VCaP (cell line): ENCODE results near the gene DDX60.

ENCODE experiments used
- H3K27ac ChIP-seq: fragments of 450-650 bp; 2 replicates; pipeline ENCODE4 v1.5.1; 2017
- TF ChIP-seq, protein P1 (sequence below): fragments of 450-650 bp; conservative IDR thresholded peaks from 2 replicates; pipeline ENCODE4 v1.5.1; 2017; ENCODE audit warnings: mild to moderate bottlenecking, moderate library complexity

Gene DDX60

DNA sequence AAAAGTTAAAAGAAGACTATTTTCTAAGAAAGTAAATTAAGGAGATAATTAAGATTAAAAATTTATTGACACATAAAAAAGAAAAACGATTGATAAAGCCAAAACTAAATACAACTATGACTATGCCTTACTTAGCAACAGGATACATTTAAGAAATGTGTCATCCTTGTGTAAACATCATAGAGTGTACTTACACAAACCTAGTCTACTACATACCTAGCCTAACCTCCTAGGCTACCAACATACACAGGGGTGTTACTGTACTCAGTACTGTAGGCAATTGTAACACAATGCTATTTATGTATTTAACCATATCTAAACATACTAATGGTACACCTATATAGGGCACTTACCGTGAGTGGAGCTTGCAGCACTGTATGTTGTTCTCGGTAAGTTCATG lies 117.9 kb downstream of the DDX60 start:
- H3K27ac ChIP-seq: no peak overlapping the region
- TF ChIP-seq, protein P1, sequence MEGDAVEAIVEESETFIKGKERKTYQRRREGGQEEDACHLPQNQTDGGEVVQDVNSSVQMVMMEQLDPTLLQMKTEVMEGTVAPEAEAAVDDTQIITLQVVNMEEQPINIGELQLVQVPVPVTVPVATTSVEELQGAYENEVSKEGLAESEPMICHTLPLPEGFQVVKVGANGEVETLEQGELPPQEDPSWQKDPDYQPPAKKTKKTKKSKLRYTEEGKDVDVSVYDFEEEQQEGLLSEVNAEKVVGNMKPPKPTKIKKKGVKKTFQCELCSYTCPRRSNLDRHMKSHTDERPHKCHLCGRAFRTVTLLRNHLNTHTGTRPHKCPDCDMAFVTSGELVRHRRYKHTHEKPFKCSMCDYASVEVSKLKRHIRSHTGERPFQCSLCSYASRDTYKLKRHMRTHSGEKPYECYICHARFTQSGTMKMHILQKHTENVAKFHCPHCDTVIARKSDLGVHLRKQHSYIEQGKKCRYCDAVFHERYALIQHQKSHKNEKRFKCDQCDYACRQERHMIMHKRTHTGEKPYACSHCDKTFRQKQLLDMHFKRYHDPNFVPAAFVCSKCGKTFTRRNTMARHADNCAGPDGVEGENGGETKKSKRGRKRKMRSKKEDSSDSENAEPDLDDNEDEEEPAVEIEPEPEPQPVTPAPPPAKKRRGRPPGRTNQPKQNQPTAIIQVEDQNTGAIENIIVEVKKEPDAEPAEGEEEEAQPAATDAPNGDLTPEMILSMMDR: no peak

DNA sequence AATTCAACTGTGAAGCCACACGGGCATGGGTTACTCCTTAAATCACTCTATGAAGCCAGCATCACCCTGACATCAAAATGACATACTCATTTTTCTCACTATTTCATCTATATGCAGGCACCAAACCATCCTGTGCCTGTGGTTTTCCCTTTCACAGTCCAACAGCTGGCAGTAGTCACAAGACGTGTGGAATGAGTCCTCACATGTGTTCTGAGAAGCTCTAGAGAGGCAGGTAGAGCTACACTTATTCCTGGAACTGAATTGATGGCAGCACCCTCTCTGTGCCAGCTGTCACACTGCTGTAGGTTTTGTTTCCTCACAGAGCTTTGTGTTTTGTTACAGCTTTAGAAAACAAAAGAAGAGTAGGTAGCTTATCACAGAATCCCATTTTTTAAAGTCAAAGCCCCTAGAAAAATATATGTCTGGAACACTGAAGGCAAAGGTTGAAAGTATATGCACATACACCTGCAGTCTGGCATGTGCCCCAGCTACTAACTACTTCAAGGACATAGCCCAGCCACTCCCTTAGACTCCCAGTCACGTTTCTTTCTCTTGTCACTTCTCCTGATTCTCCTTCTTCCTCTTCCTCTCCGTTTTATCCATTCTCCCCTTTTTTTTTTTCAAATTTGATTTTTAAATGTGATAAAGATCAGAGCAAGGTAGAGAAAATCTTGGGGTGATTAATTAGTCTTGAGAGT lies 119.1 kb downstream of the DDX60 start:
- TF ChIP-seq, protein P1: no peak
- H3K27ac ChIP-seq: no peak overlapping the region

DNA sequence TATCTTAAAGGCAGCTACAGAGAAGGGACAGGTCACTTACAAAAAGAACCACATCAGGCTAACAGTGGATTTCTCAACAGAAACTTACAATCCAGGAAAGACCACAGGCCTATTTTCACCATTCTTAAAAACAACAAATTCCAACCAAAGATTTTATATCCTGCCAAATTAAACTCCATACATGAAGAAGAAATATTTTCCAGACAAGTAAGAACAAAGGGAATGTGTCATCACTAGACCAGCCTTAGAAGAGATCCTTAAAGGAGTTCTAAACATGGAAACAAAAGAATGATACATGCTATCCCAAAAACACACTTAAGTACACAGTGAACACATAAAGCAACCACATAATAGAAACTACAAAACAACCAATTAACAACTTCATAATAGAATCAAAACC lies 120.6 kb downstream of the DDX60 start:
- TF ChIP-seq, protein P1: no peak
- no peak overlapping the region for H3K27ac ChIP-seq

DNA sequence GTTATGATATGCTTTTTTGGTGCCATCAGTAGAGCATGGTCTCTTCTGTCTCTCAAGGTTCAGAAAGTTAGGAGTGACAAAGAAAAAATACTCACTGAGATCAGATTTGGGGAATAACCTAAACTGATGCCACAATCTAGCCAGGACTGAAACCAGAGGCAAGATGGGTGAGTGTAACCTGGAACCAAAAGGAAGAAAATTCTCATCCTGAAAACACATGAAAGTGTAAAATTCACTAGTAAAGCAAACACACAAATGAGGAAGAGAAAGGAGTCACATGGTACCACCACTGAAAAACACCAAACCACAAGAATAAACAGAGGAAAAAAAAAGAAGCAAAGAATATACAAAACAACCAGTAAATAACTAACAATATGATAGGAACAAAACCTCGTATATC lies 129.8 kb downstream of the DDX60 start:
- TF ChIP-seq, protein P1: no peak
- no peak overlapping the region for H3K27ac ChIP-seq

DNA sequence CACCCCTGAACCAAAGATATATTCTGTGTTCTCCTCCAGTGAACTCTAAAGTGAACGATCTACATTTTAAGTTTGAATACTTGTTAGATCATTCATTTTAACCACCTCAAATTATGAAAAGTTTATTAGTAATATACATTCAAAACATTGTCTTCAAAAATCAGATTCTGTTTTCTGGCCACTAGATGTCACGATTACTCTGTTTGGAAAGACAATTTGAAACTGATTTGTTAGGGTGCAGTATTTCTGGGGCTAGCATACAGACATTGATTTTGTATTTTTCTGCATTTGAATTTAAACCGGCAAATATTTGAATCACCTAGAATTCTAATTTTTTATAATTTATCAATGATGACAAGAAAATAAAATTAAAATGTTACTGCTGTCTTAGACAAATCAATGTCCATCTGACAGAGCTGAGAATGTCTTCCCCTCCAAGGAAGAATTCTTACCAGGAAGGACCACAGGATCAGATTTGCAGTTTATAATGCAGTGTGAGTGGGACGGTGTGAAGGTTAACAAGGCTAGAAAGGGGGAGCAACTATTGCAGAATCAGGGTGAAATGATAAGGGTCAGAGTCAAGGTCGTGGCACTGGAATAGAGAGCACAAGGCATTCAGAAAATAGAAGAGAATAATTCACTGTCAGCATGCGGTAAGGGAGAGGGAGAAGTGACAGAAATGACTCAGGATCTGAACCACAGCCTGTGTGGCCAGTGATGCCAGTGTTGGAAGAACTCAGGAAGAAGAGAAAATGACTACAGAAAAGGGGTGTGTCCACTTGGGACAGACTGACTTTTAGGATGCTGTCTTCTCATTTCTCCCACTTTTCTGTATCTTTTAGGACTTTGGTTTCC lies 134.6 kb downstream of the DDX60 start:
- TF ChIP-seq, protein P1: peak; percentile 89
- H3K27ac ChIP-seq: no peak overlapping the region

DNA sequence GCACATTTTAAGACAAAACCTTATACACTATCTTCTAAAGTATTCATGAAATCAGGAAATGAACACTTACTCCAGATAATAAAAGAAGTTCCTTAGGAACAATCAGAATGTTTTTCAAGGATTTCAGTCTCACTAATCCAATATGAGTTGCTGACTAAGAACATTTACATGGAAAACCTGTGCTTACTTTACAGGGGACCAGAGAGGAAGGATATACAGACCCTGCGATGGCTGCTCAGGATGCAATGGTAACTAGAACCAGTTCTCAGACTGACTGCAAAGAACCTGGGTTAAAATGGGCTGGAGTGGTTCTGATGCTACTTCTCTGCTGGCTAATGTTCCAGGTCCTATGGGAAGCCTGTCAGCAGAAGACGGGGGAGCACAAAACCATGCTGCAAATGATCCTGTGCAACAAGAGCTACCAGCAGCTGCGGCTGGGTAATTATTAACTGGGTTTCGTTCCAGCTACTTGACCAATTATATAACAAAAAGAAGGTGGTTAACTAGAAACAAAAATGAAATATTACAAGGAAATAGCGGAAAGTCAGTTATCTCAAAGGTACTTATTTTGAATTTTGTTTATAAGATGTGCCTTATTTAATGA lies 140.9 kb downstream of the DDX60 start:
- peak overlapping the region; percentile 4; the same call in 1 of the 2 replicates for H3K27ac ChIP-seq
- TF ChIP-seq, protein P1: no peak

DNA sequence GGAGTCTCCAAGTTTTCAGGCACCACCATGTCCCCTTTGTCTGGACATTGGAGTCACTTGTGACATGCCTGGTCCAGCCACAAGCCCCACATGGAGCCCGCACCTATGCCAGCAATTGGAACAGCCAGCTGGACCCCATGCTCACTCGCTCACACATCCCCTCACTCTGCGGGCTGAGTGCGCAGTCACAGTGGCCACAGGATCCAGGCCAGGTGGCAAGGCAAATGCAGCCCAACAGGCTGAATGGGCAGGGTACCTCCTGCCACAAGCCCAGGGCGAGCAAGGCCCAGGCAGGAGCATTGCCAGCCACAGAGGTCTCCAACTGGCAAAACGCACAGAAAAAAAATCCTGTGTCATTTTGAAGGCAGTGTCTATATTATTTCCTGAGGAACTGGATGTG lies 144.2 kb downstream of the DDX60 start:
- H3K27ac ChIP-seq: peak overlapping the region; percentile 13; the same call in 1 of the 2 replicates
- TF ChIP-seq, protein P1: no peak
